ENCODE data around the gene ADGRD2.

The ADGRD2 gene

GRCh38 chr9:124485201-124485600, 35.0 kb downstream of the ADGRD2 start:
- H3K9me3 ChIP-seq (ENCODE audit: low read length), result no peaks in the 10 kb centered on the region
- H3K27ac ChIP-seq (ENCODE audit: low read depth, low read length), result no peak overlapping the region
- H3K27me3 ChIP-seq (ENCODE audit: control insufficient read depth in 1 of 2, insufficient read depth in 2 of 2, low read length in 2 of 2), result peaks cover under 1 to 19% of the 10 kb centered on the region in 2 donors
- H3K4me1 ChIP-seq (ENCODE audit: insufficient read depth, low read length), result no peaks in the 10 kb centered on the region
- H3K36me3 ChIP-seq (ENCODE audit: insufficient read depth, low read length), result no peaks in the 10 kb centered on the region
- H3K9ac ChIP-seq (ENCODE audit: low read length), result no peak overlapping the region
- no peak overlapping the region for H3K4me3 ChIP-seq (ENCODE audit: low read depth in 1 of 2, low read length in 2 of 2)

GRCh38 chr9:124485936-124486335, 35.7 kb downstream of the ADGRD2 start:
- no peaks in the 10 kb centered on the region for H3K4me1 ChIP-seq (ENCODE audit: insufficient read depth, low read length)
- no peaks in the 10 kb centered on the region for H3K9me3 ChIP-seq (ENCODE audit: low read length)
- H3K36me3 ChIP-seq (ENCODE audit: insufficient read depth, low read length), result no peaks in the 10 kb centered on the region
- H3K27ac ChIP-seq (ENCODE audit: low read depth, low read length), result no peak overlapping the region
- H3K4me3 ChIP-seq (ENCODE audit: low read depth in 1 of 2, low read length in 2 of 2), result no peak overlapping the region
- no peak overlapping the region for H3K9ac ChIP-seq (ENCODE audit: low read length)
- peaks cover 0 to 14% of the 10 kb centered on the region in 2 donors for H3K27me3 ChIP-seq (ENCODE audit: control insufficient read depth in 1 of 2, insufficient read depth in 2 of 2, low read length in 2 of 2)

GRCh38 chr9:124486778-124487259, 36.6 kb downstream of the ADGRD2 start:
- H3K9ac ChIP-seq (ENCODE audit: low read length), result no peak overlapping the region
- no peaks in the 10 kb centered on the region for H3K36me3 ChIP-seq (ENCODE audit: insufficient read depth, low read length)
- no peak overlapping the region for H3K4me3 ChIP-seq (ENCODE audit: low read depth in 1 of 2, low read length in 2 of 2)
- H3K27me3 ChIP-seq (ENCODE audit: control insufficient read depth in 1 of 2, insufficient read depth in 2 of 2, low read length in 2 of 2), result peaks cover 0 to 14% of the 10 kb centered on the region in 2 donors
- H3K9me3 ChIP-seq (ENCODE audit: low read length), result no peaks in the 10 kb centered on the region
- H3K4me1 ChIP-seq (ENCODE audit: insufficient read depth, low read length), result no peaks in the 10 kb centered on the region
- H3K27ac ChIP-seq (ENCODE audit: low read depth, low read length), result no peak overlapping the region

- Histone ChIP-seq H3K4me3 (ENCODE audit: low read depth in 1 of 2, low read length in 2 of 2) (no peak overlapping the region), H3K27me3 (ENCODE audit: control insufficient read depth in 1 of 2, insufficient read depth in 2 of 2, low read length in 2 of 2) (peaks cover 0 to 14% of the 10 kb centered on the region in 2 donors), H3K27ac (ENCODE audit: low read depth, low read length) (no peak overlapping the region), H3K4me1 (ENCODE audit: insufficient read depth, low read length) (no peaks in the 10 kb centered on the region), H3K9me3 (ENCODE audit: low read length) (no peaks in the 10 kb centered on the region), H3K36me3 (ENCODE audit: insufficient read depth, low read length) (no peaks in the 10 kb centered on the region), H3K9ac (ENCODE audit: low read length) (no peak overlapping the region)
Measured at GRCh38 chr9:124487260-124488182, 37.3 kb downstream of the ADGRD2 start.

GRCh38 chr9:124488641-124489210, 38.5 kb downstream of the ADGRD2 start:
- Histone ChIP-seq H3K9me3 (ENCODE audit: low read length) (no peaks in the 10 kb centered on the region), H3K36me3 (ENCODE audit: insufficient read depth, low read length) (no peaks in the 10 kb centered on the region), H3K9ac (ENCODE audit: low read length) (no peak overlapping the region), H3K27ac (ENCODE audit: low read depth, low read length) (no peak overlapping the region), H3K4me1 (ENCODE audit: insufficient read depth, low read length) (no peaks in the 10 kb centered on the region), H3K4me3 (ENCODE audit: low read depth in 1 of 2, low read length in 2 of 2) (no peak overlapping the region), H3K27me3 (ENCODE audit: control insufficient read depth in 1 of 2, insufficient read depth in 2 of 2, low read length in 2 of 2) (peaks cover 0 to 14% of the 10 kb centered on the region in 2 donors)

- no peak overlapping the region for H3K4me3 ChIP-seq (ENCODE audit: low read depth in 1 of 2, low read length in 2 of 2)
- H3K27me3 ChIP-seq (ENCODE audit: control insufficient read depth in 1 of 2, insufficient read depth in 2 of 2, low read length in 2 of 2), result peaks cover 0 to 14% of the 10 kb centered on the region in 2 donors
- no peak overlapping the region for H3K27ac ChIP-seq (ENCODE audit: low read depth, low read length)
- H3K9ac ChIP-seq (ENCODE audit: low read length), result no peak overlapping the region
- H3K9me3 ChIP-seq (ENCODE audit: low read length), result no peaks in the 10 kb centered on the region
- no peaks in the 10 kb centered on the region for H3K4me1 ChIP-seq (ENCODE audit: insufficient read depth, low read length)
- H3K36me3 ChIP-seq (ENCODE audit: insufficient read depth, low read length), result no peaks in the 10 kb centered on the region
Measured at GRCh38 chr9:124489222-124489621, 39.0 kb downstream of the ADGRD2 start.

GRCh38 chr9:124490004-124490403, 39.8 kb downstream of the ADGRD2 start:
- no peak overlapping the region for H3K9ac ChIP-seq (ENCODE audit: low read length)
- H3K9me3 ChIP-seq (ENCODE audit: low read length), result no peaks in the 10 kb centered on the region
- no peaks in the 10 kb centered on the region for H3K36me3 ChIP-seq (ENCODE audit: insufficient read depth, low read length)
- H3K4me1 ChIP-seq (ENCODE audit: insufficient read depth, low read length), result no peaks in the 10 kb centered on the region
- H3K27me3 ChIP-seq (ENCODE audit: control insufficient read depth in 1 of 2, insufficient read depth in 2 of 2, low read length in 2 of 2), result peaks cover 0 to 14% of the 10 kb centered on the region in 2 donors
- no peak overlapping the region for H3K4me3 ChIP-seq (ENCODE audit: low read depth in 1 of 2, low read length in 2 of 2)
- H3K27ac ChIP-seq (ENCODE audit: low read depth, low read length), result no peak overlapping the region

- no peak overlapping the region for H3K9ac ChIP-seq (ENCODE audit: low read length)
- H3K27ac ChIP-seq (ENCODE audit: low read depth, low read length), result no peak overlapping the region
- peaks cover 0 to 20% of the 10 kb centered on the region in 2 donors for H3K27me3 ChIP-seq (ENCODE audit: control insufficient read depth in 1 of 2, insufficient read depth in 2 of 2, low read length in 2 of 2)
Measured at GRCh38 chr9:124491049-124491975, 41.1 kb downstream of the ADGRD2 start.

GRCh38 chr9:124492818-124493217, 42.6 kb downstream of the ADGRD2 start:
- Histone ChIP-seq H3K4me1 (ENCODE audit: insufficient read depth, low read length) (no peaks in the 10 kb centered on the region), H3K9ac (ENCODE audit: low read length) (no peak overlapping the region), H3K36me3 (ENCODE audit: insufficient read depth, low read length) (no peaks in the 10 kb centered on the region), H3K27ac (ENCODE audit: low read depth, low read length) (no peak overlapping the region), H3K4me3 (ENCODE audit: low read depth in 1 of 2, low read length in 2 of 2) (no peak overlapping the region), H3K9me3 (ENCODE audit: low read length) (no peaks in the 10 kb centered on the region), H3K27me3 (ENCODE audit: control insufficient read depth in 1 of 2, insufficient read depth in 2 of 2, low read length in 2 of 2) (peaks cover 0 to 6% of the 10 kb centered on the region in 2 donors)

More at GRCh38 chr9:124491049-124491975, 41.1 kb downstream of the ADGRD2 start:
- Histone ChIP-seq H3K4me1 (ENCODE audit: insufficient read depth, low read length) (no peaks in the 10 kb centered on the region), H3K9me3 (ENCODE audit: low read length) (no peaks in the 10 kb centered on the region), H3K36me3 (ENCODE audit: insufficient read depth, low read length) (no peaks in the 10 kb centered on the region), H3K4me3 (ENCODE audit: low read depth in 1 of 2, low read length in 2 of 2) (no peak overlapping the region)

GRCh38 chr9:124493218-124493617, 43.0 kb downstream of the ADGRD2 start:
- Histone ChIP-seq H3K9ac (ENCODE audit: low read length) (no peak overlapping the region), H3K27ac (ENCODE audit: low read depth, low read length) (no peak overlapping the region), H3K9me3 (ENCODE audit: low read length) (no peaks in the 10 kb centered on the region), H3K27me3 (ENCODE audit: control insufficient read depth in 1 of 2, insufficient read depth in 2 of 2, low read length in 2 of 2) (peaks cover 0 to 6% of the 10 kb centered on the region in 2 donors), H3K4me3 (ENCODE audit: low read depth in 1 of 2, low read length in 2 of 2) (no peak overlapping the region), H3K4me1 (ENCODE audit: insufficient read depth, low read length) (no peaks in the 10 kb centered on the region), H3K36me3 (ENCODE audit: insufficient read depth, low read length) (no peaks in the 10 kb centered on the region)

Measured in muscle layer of colon (tissue), 2 donors.